Lower lobe of right lung (tissue), 2 donors: ENCODE data around the gene FXYD3. TPM values are rescaled to one million over a fixed set of nuclear protein-coding genes. Genes with fewer than 3 reads are reported as not detected.

Experiments used
- ATAC-seq, 2 donors: fragments of 200-7000 bp; cut with Tn5 transposase; one replicate each; pipeline ENCODE4 v1.9.1; 2020 to 2022; ENCODE audit warnings: mild to moderate bottlenecking in 2 of 2, moderate library complexity in 2 of 2
- DNase-seq: peaks from one replicate; pipeline ENCODE4 v3.0.0-alpha.2; 2020
- H3K27ac ChIP-seq: fragments of 200-600 bp; one replicate; pipeline ENCODE4 v1.8.0; 2022
- H3K27me3 ChIP-seq: fragments of 200-600 bp; one replicate; pipeline ENCODE4 v1.8.0; 2022; ENCODE audit warnings: low read depth
- H3K36me3 ChIP-seq: fragments of 200-600 bp; one replicate; pipeline ENCODE4 v1.8.0; 2022; ENCODE audit warnings: mild to moderate bottlenecking
- H3K4me1 ChIP-seq: fragments of 200-600 bp; one replicate; pipeline ENCODE4 v1.8.0; 2022
- H3K4me3 ChIP-seq: fragments of 200-600 bp; one replicate; pipeline ENCODE4 v1.8.0; 2022; ENCODE audit warnings: mild to moderate bottlenecking
- H3K9me3 ChIP-seq: fragments of 200-600 bp; one replicate; pipeline ENCODE4 v1.8.0; 2022
- intact Hi-C: fragments of 100-400 bp; cut with DNase I; formaldehyde crosslinking; loops from one replicate; pipeline ENCODE4 v1.11.0; 2022
- total RNA-seq: library from RNA; stranded (reverse); fragmentation: NEBNext Ultra II Directional; extraction: Animal tissue kit (Norgen Biotek cat#: 25700); gene quantifications from one replicate; pipeline ENCODE4 v1.2.1, GENCODE V29; 2021
- TF ChIP-seq, protein P1 (sequence below): fragments of 200-600 bp; IDR thresholded peaks from one replicate; pipeline ENCODE4 v1.8.0; 2022; ENCODE audit warnings: antibody characterized with exemption, mild to moderate bottlenecking
- donor health status: DM: no; HTN: yes; CAD: no; lungs with severe emphysema.

FXYD3 gene
- total RNA-seq, 1 donor from 2014 or later: 135 TPM

DNA sequence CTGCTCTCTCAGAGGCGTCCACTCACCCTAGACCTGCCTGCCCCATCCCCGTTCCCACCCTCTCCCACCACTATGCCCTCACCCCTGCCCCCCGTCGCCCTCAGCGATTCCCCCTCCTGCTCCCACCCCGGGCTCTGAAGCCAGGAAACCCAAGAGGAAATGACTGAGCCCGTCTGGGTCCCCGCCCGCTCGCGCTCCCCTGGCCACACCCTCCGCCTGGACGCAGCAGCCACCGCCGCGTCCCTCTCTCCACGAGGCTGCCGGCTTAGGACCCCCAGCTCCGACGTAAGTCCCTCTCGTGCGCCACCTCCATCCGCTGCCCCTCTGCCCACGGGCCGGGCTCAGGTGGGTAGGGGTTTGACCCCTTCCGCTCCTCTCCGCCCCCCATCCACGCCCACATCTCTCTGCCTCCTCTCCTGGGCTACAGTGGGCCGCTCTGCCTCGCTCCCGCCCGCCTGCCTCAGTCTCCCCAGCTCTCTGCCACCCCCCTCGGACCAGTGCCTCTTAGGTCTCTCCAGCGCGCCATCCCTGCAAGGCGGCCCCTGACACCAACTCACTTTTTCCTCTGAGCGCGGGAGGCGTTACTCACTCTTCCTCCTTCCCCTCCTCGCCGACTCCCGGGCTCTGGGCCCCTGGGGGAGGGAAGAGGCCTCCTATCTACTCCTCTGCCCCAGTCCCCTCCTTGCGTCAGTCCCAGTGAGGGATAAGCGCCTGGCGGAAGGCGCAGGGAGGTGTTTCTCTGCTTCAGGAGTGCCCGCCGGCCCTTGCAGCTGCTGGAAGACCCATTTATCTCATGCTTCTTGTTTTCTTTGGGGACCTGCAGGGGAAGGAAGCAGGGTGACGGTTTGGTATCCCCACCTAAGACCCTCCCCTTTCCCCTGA is 39.1 kb downstream of the FXYD3 start, which contains the start of gene FXYD5:
Gene FXYD5, plus strand, starts transcription at position 211 of the 882 bp plus-strand sequence. CDS start 816 bp downstream, outside the sequence.
- Histone ChIP-seq H3K4me1 (peaks cover 21% of the 10 kb centered on the region), H3K27ac (peak within 1 kb of the TSS; percentile 82), H3K9me3 (no peaks in the 10 kb centered on the region), H3K36me3 (peaks cover 30% of the 10 kb centered on the region), H3K27me3 (peaks cover 3% of the 10 kb centered on the region), H3K4me3 (peak within 1 kb of the TSS; percentile 80)
- intact Hi-C loops: no loop called here
- DNase-seq (peak; percentile 84), ATAC-seq (peak; percentile 89 to 92)
- TF ChIP-seq, protein P1, sequence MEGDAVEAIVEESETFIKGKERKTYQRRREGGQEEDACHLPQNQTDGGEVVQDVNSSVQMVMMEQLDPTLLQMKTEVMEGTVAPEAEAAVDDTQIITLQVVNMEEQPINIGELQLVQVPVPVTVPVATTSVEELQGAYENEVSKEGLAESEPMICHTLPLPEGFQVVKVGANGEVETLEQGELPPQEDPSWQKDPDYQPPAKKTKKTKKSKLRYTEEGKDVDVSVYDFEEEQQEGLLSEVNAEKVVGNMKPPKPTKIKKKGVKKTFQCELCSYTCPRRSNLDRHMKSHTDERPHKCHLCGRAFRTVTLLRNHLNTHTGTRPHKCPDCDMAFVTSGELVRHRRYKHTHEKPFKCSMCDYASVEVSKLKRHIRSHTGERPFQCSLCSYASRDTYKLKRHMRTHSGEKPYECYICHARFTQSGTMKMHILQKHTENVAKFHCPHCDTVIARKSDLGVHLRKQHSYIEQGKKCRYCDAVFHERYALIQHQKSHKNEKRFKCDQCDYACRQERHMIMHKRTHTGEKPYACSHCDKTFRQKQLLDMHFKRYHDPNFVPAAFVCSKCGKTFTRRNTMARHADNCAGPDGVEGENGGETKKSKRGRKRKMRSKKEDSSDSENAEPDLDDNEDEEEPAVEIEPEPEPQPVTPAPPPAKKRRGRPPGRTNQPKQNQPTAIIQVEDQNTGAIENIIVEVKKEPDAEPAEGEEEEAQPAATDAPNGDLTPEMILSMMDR: no peak

DNA sequence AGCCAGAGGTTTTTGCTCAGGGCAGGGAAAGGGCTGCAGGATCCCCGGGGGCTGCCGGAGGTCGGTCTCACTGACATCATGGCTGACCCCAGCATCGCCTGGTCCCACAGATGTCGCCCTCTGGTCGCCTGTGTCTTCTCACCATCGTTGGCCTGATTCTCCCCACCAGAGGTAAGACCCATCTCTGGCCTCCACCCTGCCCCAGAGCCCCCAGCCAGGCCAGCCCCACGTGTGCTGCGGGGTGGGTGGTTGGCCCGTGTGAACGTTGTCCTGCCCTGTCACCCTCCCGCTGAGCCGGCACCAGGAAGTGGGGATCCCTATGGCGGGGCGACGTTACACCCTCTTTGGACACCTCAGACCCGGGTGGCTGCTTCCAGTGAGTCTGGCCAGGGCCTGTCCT is 39.8 kb downstream of the FXYD3 start:
- peaks cover 21% of the 10 kb centered on the region for H3K4me1 ChIP-seq
- H3K4me3 ChIP-seq: peak overlapping the region; percentile 80
- TF ChIP-seq, protein P1: no peak
- no peaks in the 10 kb centered on the region for H3K9me3 ChIP-seq
- H3K27ac ChIP-seq: peak overlapping the region; percentile 82
- intact Hi-C loops: no loop called here
- ATAC-seq: peak; percentile 4 to 12
- DNase-seq: no peak
- peaks cover 36% of the 10 kb centered on the region for H3K36me3 ChIP-seq
- peaks cover 3% of the 10 kb centered on the region for H3K27me3 ChIP-seq

DNA sequence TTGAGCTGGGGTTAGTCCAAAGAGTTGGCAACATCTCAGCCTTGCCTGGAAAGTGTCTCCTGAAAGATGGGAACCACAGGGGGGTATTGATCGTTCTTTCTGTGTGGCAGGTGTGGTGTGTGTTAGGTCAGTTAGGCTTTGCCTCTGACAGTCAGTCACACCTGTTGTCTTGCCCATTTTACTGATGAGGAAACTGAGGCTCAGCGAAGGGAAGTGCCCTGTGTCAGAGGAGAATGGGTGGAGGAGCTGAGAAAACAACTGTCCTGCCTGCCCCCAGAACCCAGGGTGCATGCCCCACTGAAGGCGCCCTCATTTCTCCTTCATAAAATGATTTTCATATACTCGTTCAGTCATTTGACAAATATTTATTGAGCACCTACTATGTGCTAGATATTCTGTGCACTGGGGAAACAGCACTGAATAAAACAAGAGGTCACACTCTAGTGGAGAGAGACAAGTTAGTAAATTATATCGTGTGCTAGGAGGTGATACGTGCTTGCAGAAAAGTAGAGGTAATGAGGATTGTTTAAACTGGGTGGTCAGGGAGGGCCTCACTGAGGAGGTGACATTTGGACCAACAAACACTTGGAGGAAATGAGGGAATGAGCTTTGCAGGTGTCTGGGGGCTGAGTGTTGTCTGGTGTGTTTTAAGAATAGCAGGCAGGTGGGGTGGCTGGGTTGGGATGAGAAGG is 40.5 kb downstream of the FXYD3 start:
- peaks cover 21% of the 10 kb centered on the region for H3K4me1 ChIP-seq
- no peak for ATAC-seq
- H3K27me3 ChIP-seq: peaks cover 3% of the 10 kb centered on the region
- peak overlapping the region; percentile 80 for H3K4me3 ChIP-seq
- DNase-seq: no peak
- intact Hi-C loops: no loop called here
- no peaks in the 10 kb centered on the region for H3K9me3 ChIP-seq
- peaks cover 41% of the 10 kb centered on the region for H3K36me3 ChIP-seq
- H3K27ac ChIP-seq: no peak overlapping the region
- TF ChIP-seq, protein P1: no peak

DNA sequence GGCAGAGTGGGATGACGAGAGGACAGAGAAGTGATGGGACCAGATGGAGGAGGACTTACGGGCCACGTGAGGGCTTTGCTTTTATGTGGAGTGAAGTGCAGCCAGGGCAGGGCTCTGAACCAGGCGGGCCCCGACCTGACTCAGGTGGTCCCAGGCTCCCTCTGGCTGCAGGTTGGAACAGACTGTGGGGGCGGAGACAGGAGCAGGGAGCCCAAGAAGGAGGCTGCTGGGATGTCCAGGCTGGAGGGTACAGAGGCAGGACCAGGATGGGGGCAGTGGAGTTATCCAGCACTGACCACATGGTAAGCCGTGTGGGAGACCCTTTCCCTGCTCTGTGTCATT is 41.0 kb downstream of the FXYD3 start:
- no peak overlapping the region for H3K27ac ChIP-seq
- H3K4me3 ChIP-seq: no peak overlapping the region
- ATAC-seq: no peak
- peaks cover 3% of the 10 kb centered on the region for H3K27me3 ChIP-seq
- TF ChIP-seq, protein P1: no peak
- H3K9me3 ChIP-seq: no peaks in the 10 kb centered on the region
- intact Hi-C loops: no loop called here
- no peak for DNase-seq
- peaks cover 21% of the 10 kb centered on the region for H3K4me1 ChIP-seq
- peaks cover 46% of the 10 kb centered on the region for H3K36me3 ChIP-seq

DNA sequence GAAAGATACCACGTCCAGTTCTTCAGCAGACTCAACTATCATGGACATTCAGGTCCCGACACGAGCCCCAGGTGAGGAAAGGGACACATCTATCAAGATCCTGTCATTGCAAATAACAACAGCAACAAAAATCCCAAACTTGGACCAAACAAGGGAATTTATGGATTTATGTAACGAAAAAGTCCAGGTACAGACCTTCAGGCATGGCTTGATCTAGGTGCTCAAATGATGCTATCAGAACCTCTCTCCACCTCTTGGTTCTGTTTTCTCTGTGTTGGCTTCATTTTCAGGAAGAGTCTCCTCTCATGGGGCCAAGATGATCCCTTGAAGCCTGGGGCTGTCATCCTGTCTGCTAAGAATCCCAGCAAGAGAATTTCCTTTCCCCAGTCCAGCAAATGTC is 41.8 kb downstream of the FXYD3 start:
- ATAC-seq: no peak
- no peak overlapping the region for H3K4me3 ChIP-seq
- intact Hi-C loops: no loop called here

More for the DNA sequence above, 41.8 kb downstream of the FXYD3 start:
- Histone ChIP-seq H3K36me3 (peaks cover 54% of the 10 kb centered on the region), H3K9me3 (peaks cover 6% of the 10 kb centered on the region), H3K27me3 (peaks cover 3% of the 10 kb centered on the region), H3K4me1 (peaks cover 18% of the 10 kb centered on the region), H3K27ac (no peak overlapping the region)
- no peak for DNase-seq
- TF ChIP-seq, protein P1: no peak
